Measurements from ENCODE around the gene OLA1.

The OLA1 gene

GRCh38 chr2:174044556-174044955 lies 203.8 kb downstream of the OLA1 start:
- TF ChIP-seq TAF1 (IDR thresholded peaks at IDR 0.05; ENCODE audit: borderline replicate concordance, insufficient read depth, low read length): no peak
- TF ChIP-seq, protein P1, sequence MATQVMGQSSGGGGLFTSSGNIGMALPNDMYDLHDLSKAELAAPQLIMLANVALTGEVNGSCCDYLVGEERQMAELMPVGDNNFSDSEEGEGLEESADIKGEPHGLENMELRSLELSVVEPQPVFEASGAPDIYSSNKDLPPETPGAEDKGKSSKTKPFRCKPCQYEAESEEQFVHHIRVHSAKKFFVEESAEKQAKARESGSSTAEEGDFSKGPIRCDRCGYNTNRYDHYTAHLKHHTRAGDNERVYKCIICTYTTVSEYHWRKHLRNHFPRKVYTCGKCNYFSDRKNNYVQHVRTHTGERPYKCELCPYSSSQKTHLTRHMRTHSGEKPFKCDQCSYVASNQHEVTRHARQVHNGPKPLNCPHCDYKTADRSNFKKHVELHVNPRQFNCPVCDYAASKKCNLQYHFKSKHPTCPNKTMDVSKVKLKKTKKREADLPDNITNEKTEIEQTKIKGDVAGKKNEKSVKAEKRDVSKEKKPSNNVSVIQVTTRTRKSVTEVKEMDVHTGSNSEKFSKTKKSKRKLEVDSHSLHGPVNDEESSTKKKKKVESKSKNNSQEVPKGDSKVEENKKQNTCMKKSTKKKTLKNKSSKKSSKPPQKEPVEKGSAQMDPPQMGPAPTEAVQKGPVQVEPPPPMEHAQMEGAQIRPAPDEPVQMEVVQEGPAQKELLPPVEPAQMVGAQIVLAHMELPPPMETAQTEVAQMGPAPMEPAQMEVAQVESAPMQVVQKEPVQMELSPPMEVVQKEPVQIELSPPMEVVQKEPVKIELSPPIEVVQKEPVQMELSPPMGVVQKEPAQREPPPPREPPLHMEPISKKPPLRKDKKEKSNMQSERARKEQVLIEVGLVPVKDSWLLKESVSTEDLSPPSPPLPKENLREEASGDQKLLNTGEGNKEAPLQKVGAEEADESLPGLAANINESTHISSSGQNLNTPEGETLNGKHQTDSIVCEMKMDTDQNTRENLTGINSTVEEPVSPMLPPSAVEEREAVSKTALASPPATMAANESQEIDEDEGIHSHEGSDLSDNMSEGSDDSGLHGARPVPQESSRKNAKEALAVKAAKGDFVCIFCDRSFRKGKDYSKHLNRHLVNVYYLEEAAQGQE (IDR thresholded peaks at IDR 0.05; ENCODE audit: insufficient read depth in 1 of 2, low read depth in 2 of 2, low read length in 2 of 2): no peak
- TF ChIP-seq FOXP2 (optimal IDR thresholded peaks at IDR 0.05; ENCODE audit: borderline replicate concordance, extremely low read depth, extremely low read length, insufficient read depth): no peak
- no peak for TF ChIP-seq SIN3A (IDR thresholded peaks at IDR 0.05; ENCODE audit: borderline replicate concordance, insufficient read depth, low read length)
- TF ChIP-seq POLR2AphosphoS5 (IDR thresholded peaks at IDR 0.05; ENCODE audit: low read depth, low read length): no peak

DNA sequence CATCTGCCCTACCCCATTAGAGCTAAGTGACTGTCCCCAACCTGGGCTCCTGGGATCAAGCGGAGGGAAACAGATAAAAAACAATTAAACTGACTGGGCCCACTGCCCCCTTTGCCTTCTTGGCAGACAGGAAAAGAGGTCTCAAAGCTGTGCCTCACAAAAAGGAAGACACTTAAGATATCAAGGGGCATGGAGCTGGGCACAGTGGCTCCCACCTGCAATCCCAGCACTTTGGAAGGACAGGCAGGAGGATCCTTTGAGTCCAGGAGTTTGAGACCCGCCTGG lies 208.0 kb downstream of the OLA1 start:
- no peak for TF ChIP-seq SIN3A (IDR thresholded peaks at IDR 0.05; ENCODE audit: borderline replicate concordance, insufficient read depth, low read length)
- no peak for TF ChIP-seq POLR2AphosphoS5 (IDR thresholded peaks at IDR 0.05; ENCODE audit: low read depth, low read length)
- TF ChIP-seq TAF1 (IDR thresholded peaks at IDR 0.05; ENCODE audit: borderline replicate concordance, insufficient read depth, low read length): no peak
- TF ChIP-seq FOXP2 (optimal IDR thresholded peaks at IDR 0.05; ENCODE audit: borderline replicate concordance, extremely low read depth, extremely low read length, insufficient read depth): no peak
- TF ChIP-seq, protein P1 (IDR thresholded peaks at IDR 0.05; ENCODE audit: insufficient read depth in 1 of 2, low read depth in 2 of 2, low read length in 2 of 2): no peak

GRCh38 chr2:174039551-174040416 lies 208.5 kb downstream of the OLA1 start:
- TF ChIP-seq, protein P1 (IDR thresholded peaks at IDR 0.05; ENCODE audit: insufficient read depth in 1 of 2, low read depth in 2 of 2, low read length in 2 of 2): 0 out of 4 replicates have a peak, but pooled peaks of 1 of the 2 experiments have one; percentile 19
- no peak for TF ChIP-seq POLR2AphosphoS5 (IDR thresholded peaks at IDR 0.05; ENCODE audit: low read depth, low read length)

GRCh38 chr2:174038462-174038861 lies 209.9 kb downstream of the OLA1 start:
- TF ChIP-seq SIN3A (IDR thresholded peaks at IDR 0.05; ENCODE audit: borderline replicate concordance, insufficient read depth, low read length) (no peak), POLR2AphosphoS5 (IDR thresholded peaks at IDR 0.05; ENCODE audit: low read depth, low read length) (no peak), TAF1 (IDR thresholded peaks at IDR 0.05; ENCODE audit: borderline replicate concordance, insufficient read depth, low read length) (no peak), FOXP2 (optimal IDR thresholded peaks at IDR 0.05; ENCODE audit: borderline replicate concordance, extremely low read depth, extremely low read length, insufficient read depth) (no peak)
- TF ChIP-seq, protein P1 (IDR thresholded peaks at IDR 0.05; ENCODE audit: insufficient read depth in 1 of 2, low read depth in 2 of 2, low read length in 2 of 2): no peak

Measured in PFSK-1 (cell line).